ENCODE data around the gene LTBP2. TPM values are rescaled to one million over a fixed set of nuclear protein-coding genes. Genes with fewer than 3 reads are reported as not detected.

Gene LTBP2
- total RNA-seq, 1 experiment from 2014 or later = 1.5 TPM

DNA sequence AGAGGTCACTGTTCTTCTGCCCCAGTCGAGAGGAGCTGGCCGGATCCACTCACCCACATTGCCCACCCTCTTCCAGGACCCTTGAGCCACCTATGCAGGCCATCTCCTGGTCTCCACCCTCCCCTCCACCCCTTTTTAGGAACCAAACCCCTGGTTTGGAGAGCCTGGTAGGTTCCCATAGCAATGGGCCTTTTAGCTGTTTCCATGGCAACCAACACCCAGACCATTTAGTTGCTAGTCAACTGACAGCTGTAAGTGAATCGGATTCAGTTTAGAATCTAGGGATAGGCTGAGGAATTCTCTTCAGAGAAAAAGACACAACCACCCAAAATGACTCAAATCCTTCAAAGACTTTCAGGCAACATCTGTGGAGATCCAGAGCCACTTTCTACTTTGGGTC lies 135.4 kb downstream of the LTBP2 start:
- no peaks in the 10 kb centered on the region for H3K27me3 ChIP-seq (ENCODE audit: insufficient read depth, low read length)
- no peaks in the 10 kb centered on the region for H3K9me2 ChIP-seq (ENCODE audit: insufficient read depth)
- ATAC-seq (no peak), DNase-seq (ENCODE audit: low read depth, low spot score) (no peak)
- H3K9ac ChIP-seq (ENCODE audit: low read length) = no peak overlapping the region
- H3K27ac ChIP-seq (ENCODE audit: low read depth, low read length) = no peak overlapping the region
- ChIA-PET POLR2A (no interaction called here), CTCF (no interaction called here), RAD21 (ENCODE audit: low non-redundant PET in 1 of 2, low total read pairs in 2 of 2, uncharacterized antibody in 2 of 2, unreplicated experiment in 2 of 2) (no interaction called here)
- H3K79me2 ChIP-seq (ENCODE audit: insufficient read depth, low read length) = no peaks in the 10 kb centered on the region
- no peak overlapping the region for H2AFZ ChIP-seq (ENCODE audit: low read depth, low read length, poor library complexity, severe bottlenecking)
- H3K9me3 ChIP-seq (ENCODE audit: control insufficient read depth in 1 of 2, insufficient read depth in 1 of 2, low read depth in 1 of 2, low read length in 2 of 2) = no peaks in the 10 kb centered on the region
- H3K36me3 ChIP-seq (ENCODE audit: control insufficient read depth in 1 of 2, insufficient read depth in 2 of 2, low read length in 2 of 2) = peaks cover 0 to 3% of the 10 kb centered on the region in 2 experiments; a peak in 2 of 4 replicates
- H3K4me1 ChIP-seq (ENCODE audit: control insufficient read depth in 1 of 2, insufficient read depth in 2 of 2, low read length in 2 of 2) = no peaks in the 10 kb centered on the region
- BruUV-seq (replicated peaks) = no TSS peak
- H3K4me3 ChIP-seq (replicated peaks in 1 of 2; ENCODE audit: low read depth in 1 of 2, low read length in 2 of 2) = no peak overlapping the region
- intact Hi-C loops (cut with micrococcal nuclease) = loop anchor here (10.0 kb wide), 2 partner anchors 152 to 272 kb away; no protein-coding TSS in a partner anchor
- TF ChIP-seq SIN3A (IDR thresholded peaks at IDR 0.05; ENCODE audit: low read depth) (no peak), POLR2AphosphoS5 (IDR thresholded peaks at IDR 0.05; ENCODE audit: low read depth, low read length) (no peak), ZFX (IDR thresholded peaks at IDR 0.05) (no peak), SP1 (IDR thresholded peaks at IDR 0.05; ENCODE audit: low read depth) (no peak), CTCF (IDR thresholded peaks at IDR 0.05 in 2 of 3, conservative IDR thresholded peaks at IDR 0.05 in 1 of 3; ENCODE audit: borderline replicate concordance in 1 of 3, insufficient read depth in 1 of 3, low read depth in 2 of 3, low read length in 2 of 3) (no peak), EGR1 (IDR thresholded peaks at IDR 0.05; ENCODE audit: low read depth) (no peak), EZH2phosphoT487 (IDR thresholded peaks at IDR 0.05; ENCODE audit: borderline replicate concordance) (no peak), MAX (IDR thresholded peaks at IDR 0.05) (no peak), TCF7L2 (IDR thresholded peaks at IDR 0.05; ENCODE audit: borderline replicate concordance, extremely low read depth, insufficient read depth, insufficient read length) (no peak)
- TF ChIP-seq, protein P1, sequence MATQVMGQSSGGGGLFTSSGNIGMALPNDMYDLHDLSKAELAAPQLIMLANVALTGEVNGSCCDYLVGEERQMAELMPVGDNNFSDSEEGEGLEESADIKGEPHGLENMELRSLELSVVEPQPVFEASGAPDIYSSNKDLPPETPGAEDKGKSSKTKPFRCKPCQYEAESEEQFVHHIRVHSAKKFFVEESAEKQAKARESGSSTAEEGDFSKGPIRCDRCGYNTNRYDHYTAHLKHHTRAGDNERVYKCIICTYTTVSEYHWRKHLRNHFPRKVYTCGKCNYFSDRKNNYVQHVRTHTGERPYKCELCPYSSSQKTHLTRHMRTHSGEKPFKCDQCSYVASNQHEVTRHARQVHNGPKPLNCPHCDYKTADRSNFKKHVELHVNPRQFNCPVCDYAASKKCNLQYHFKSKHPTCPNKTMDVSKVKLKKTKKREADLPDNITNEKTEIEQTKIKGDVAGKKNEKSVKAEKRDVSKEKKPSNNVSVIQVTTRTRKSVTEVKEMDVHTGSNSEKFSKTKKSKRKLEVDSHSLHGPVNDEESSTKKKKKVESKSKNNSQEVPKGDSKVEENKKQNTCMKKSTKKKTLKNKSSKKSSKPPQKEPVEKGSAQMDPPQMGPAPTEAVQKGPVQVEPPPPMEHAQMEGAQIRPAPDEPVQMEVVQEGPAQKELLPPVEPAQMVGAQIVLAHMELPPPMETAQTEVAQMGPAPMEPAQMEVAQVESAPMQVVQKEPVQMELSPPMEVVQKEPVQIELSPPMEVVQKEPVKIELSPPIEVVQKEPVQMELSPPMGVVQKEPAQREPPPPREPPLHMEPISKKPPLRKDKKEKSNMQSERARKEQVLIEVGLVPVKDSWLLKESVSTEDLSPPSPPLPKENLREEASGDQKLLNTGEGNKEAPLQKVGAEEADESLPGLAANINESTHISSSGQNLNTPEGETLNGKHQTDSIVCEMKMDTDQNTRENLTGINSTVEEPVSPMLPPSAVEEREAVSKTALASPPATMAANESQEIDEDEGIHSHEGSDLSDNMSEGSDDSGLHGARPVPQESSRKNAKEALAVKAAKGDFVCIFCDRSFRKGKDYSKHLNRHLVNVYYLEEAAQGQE (IDR thresholded peaks at IDR 0.05; ENCODE audit: low read depth) = no peak
- H3K4me2 ChIP-seq (ENCODE audit: low read length) = no peak overlapping the region
- no peaks in the 10 kb centered on the region for H4K20me1 ChIP-seq (ENCODE audit: insufficient read depth)
